Activated B cell treated with CpG ODN at 0.5 μM for 24 hours (primary cell): ENCODE results near the gene C1orf174. TPM values are rescaled to one million over a fixed set of nuclear protein-coding genes. Genes with fewer than 3 reads are reported as not detected.

Experiments
- ATAC-seq: fragments of 200-7000 bp; cut with Tn5 transposase; one replicate; pipeline ENCODE4 v1.10.0; 2021; ENCODE audit warnings: low read depth, mild to moderate bottlenecking, moderate library complexity
- CTCF ChIA-PET: fragments of 350-600 bp; sonication (Branson Sonifier 250); formaldehyde crosslinking; loops from one replicate; lab custom pipeline; 2021; ENCODE audit warnings: antibody characterized with exemption; lab: Charles Lee
- POLR2A ChIA-PET: fragments of 350-600 bp; sonication (Branson Sonifier 250); formaldehyde crosslinking; loops from one replicate; lab custom pipeline; 2021; ENCODE audit warnings: antibody characterized with exemption; lab: Charles Lee
- DNase-seq: peaks from one replicate; pipeline ENCODE4 v3.0.0; 2022
- H3K27ac Mint-ChIP-seq: one replicate; pipeline ENCODE4 v1.8.0; 2020; ENCODE audit warnings: mixed read lengths
- H3K27me3 Mint-ChIP-seq: one replicate; pipeline ENCODE4 v1.8.0; 2021; ENCODE audit warnings: mixed read lengths
- H3K36me3 Mint-ChIP-seq: one replicate; pipeline ENCODE4 v1.8.0; 2021; ENCODE audit warnings: low read depth, mixed read lengths
- H3K4me1 Mint-ChIP-seq: one replicate; pipeline ENCODE4 v1.8.0; 2021; ENCODE audit warnings: mixed read lengths
- H3K4me3 Mint-ChIP-seq: one replicate; pipeline ENCODE4 v1.8.0; 2020; ENCODE audit warnings: mild to moderate bottlenecking, mixed read lengths
- H3K9me3 Mint-ChIP-seq: one replicate; pipeline ENCODE4 v1.8.0; 2020; ENCODE audit warnings: mixed read lengths
- CTCF ChIP-seq: fragments of 200-600 bp; IDR thresholded peaks from one replicate; pipeline ENCODE4 v1.8.0; 2022; ENCODE audit warnings: antibody characterized with exemption, mild to moderate bottlenecking
- intact Hi-C: fragments of 100-400 bp; cut with micrococcal nuclease; formaldehyde crosslinking; loops from one replicate; pipeline ENCODE4 v1.15.1; 2024
- total RNA-seq: library from RNA; stranded (reverse); gene quantifications from 2 replicates; pipeline ENCODE4 v1.2.3, GENCODE V29; 2022

Gene C1orf174
- total RNA-seq, 1 donor from 2014 or later, result 27.5 TPM

- ATAC-seq, result no peak
- ChIA-PET CTCF (no interaction called here), POLR2A (no interaction called here)
- Mint-ChIP-seq H3K36me3 (peaks cover 52% of the 10 kb centered on the region), H3K4me3 (no peak overlapping the region), H3K4me1 (peaks cover 32% of the 10 kb centered on the region), H3K27me3 (no peaks in the 10 kb centered on the region), H3K27ac (no peak overlapping the region), H3K9me3 (peaks cover 6% of the 10 kb centered on the region)
- intact Hi-C loops, result no loop called here
- TF ChIP-seq CTCF, result no peak
- no peak for DNase-seq
Measured at GRCh38 chr1:3895279-3895950, 4.7 kb downstream of the C1orf174 start.

- Mint-ChIP-seq H3K9me3 (peaks cover 6% of the 10 kb centered on the region), H3K4me1 (peaks cover 35% of the 10 kb centered on the region), H3K27ac (no peak overlapping the region), H3K27me3 (no peaks in the 10 kb centered on the region), H3K36me3 (peaks cover 55% of the 10 kb centered on the region), H3K4me3 (no peak overlapping the region)
- intact Hi-C loops, result no loop called here
- CTCF ChIA-PET, result no interaction called here
- DNase-seq (no peak), ATAC-seq (no peak)
- POLR2A ChIA-PET, result no interaction called here
- TF ChIP-seq CTCF, result no peak
Measured at GRCh38 chr1:3894626-3895278, 5.3 kb downstream of the C1orf174 start.

GRCh38 chr1:3893190-3893589, 6.9 kb downstream of the C1orf174 start:
- CTCF ChIA-PET, result no interaction called here
- no peak for ATAC-seq
- peaks cover 6% of the 10 kb centered on the region for H3K9me3 Mint-ChIP-seq

GRCh38 chr1:3892748-3893147, 7.3 kb downstream of the C1orf174 start:
- POLR2A ChIA-PET, result no interaction called here
- Mint-ChIP-seq H3K36me3 (peaks cover 63% of the 10 kb centered on the region), H3K4me1 (peaks cover 26% of the 10 kb centered on the region), H3K27me3 (no peaks in the 10 kb centered on the region), H3K9me3 (peaks cover 3% of the 10 kb centered on the region), H3K27ac (peak overlapping the region; percentile 66), H3K4me3 (no peak overlapping the region)
- no peak for TF ChIP-seq CTCF
- intact Hi-C loops, result no loop called here
- DNase-seq (no peak), ATAC-seq (no peak)
- CTCF ChIA-PET, result no interaction called here

More at GRCh38 chr1:3893190-3893589, 6.9 kb downstream of the C1orf174 start:
- no peak for DNase-seq
- TF ChIP-seq CTCF, result no peak
- H3K4me1 Mint-ChIP-seq, result peaks cover 26% of the 10 kb centered on the region
- no peak overlapping the region for H3K27ac Mint-ChIP-seq
- intact Hi-C loops, result no loop called here
- peaks cover 62% of the 10 kb centered on the region for H3K36me3 Mint-ChIP-seq
- POLR2A ChIA-PET, result no interaction called here
- H3K27me3 Mint-ChIP-seq, result no peaks in the 10 kb centered on the region
- no peak overlapping the region for H3K4me3 Mint-ChIP-seq

GRCh38 chr1:3891329-3891865, 8.7 kb downstream of the C1orf174 start:
- CTCF ChIA-PET, result no interaction called here
- TF ChIP-seq CTCF, result no peak
- H3K27ac Mint-ChIP-seq, result no peak overlapping the region
- no peaks in the 10 kb centered on the region for H3K9me3 Mint-ChIP-seq
- no peak for DNase-seq
- intact Hi-C loops, result no loop called here
- H3K4me3 Mint-ChIP-seq, result no peak overlapping the region
- H3K4me1 Mint-ChIP-seq, result peaks cover 25% of the 10 kb centered on the region
- no peaks in the 10 kb centered on the region for H3K27me3 Mint-ChIP-seq
- peaks cover 64% of the 10 kb centered on the region for H3K36me3 Mint-ChIP-seq
- no peak for ATAC-seq
- POLR2A ChIA-PET, result no interaction called here
